OCI-LY3 (cell line): ENCODE measurements around the gene TMEM101.
"Not testable (repeated sequence)": the region's sequence is repeated elsewhere in the genome, so short reads cannot be mapped to it uniquely, and the experiment has no call there.

Experiments
- CTCF ChIP-seq: fragments of 200-600, 300-600 bp; sonication (generic); IDR thresholded peaks from 2 replicates; pipeline ENCODE4 v1.5.1; 2014; ENCODE audit warnings: antibody characterized with exemption, low read length, low read depth
- EZH2phosphoT487 ChIP-seq: fragments of 200-600 bp; shearing (Covaris generic); IDR thresholded peaks from 2 replicates; pipeline ENCODE4 v1.6.1; 2018; ENCODE audit warnings: antibody characterized with exemption, mixed run types, low read depth

GRCh38 chr17:44021227-44021626 lies 6.5 kb upstream of the TMEM101 start:
- TF ChIP-seq CTCF, EZH2phosphoT487: not testable (repeated sequence)
